ENCODE measurements around the gene CPNE1. TPM values are rescaled to one million over a fixed set of nuclear protein-coding genes. Genes with fewer than 3 reads are reported as not detected.

CPNE1 gene
- total RNA-seq, 6 donors from 2014 or later, result 48.8 to 210 (median 177) TPM

DNA sequence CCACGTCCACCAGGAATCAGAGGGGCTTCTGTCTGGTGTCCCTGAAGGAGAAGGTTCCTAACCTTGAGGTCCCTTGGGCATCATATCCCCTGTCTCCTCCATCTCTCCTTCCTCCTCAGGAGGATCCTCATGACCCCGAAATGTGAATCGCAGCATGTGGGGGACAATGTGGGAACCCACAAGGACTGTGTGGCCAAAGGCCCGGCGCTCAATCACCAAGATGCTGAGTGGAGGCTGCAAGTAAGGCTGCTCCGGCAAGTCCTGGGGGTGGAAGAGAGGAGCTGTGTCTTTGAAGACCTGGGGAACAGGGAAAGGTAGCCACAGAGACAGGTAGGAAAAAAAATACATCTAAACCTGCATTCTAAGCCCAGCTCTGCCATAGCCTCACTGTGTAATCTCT, 85.5 kb downstream of the CPNE1 start:
- DNase-seq, result no peak
- whole genome bisulfite sequencing, 2 donors, result 94 to 100% methylated on average over 5 to 6 of the region's 6 CpGs

DNA sequence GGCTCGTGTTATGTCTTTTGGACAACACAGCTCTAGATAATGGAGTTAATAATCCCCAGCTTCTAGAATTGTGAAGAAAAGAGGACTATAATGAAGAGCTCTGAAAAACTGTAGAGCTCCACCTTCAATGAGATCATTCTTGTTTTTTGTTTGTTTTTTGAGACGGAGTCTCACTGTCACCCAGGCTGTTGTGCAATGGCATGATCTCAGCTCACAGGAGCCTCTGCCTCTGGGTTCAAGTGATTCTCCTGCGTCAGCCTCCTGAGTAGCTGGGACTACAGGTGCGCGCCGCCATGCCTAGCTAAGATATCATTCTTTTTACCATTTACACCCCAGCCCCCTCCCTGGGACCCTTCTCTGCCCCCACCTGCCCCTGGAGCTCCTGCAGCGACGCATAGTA, 86.2 kb downstream of the CPNE1 start:
- Histone ChIP-seq H3K9me3 (no peaks in the 10 kb centered on the region), H3K4me1 (no peaks in the 10 kb centered on the region), H3K36me3 (no peaks in the 10 kb centered on the region), H3K4me3 (no peak overlapping the region), H3K27ac (no peak overlapping the region), H3K27me3 (no peaks in the 10 kb centered on the region)
- ATAC-seq (ENCODE audit: low FRiP score in 2 of 2) (no peak), DNase-seq (no peak)
- TF ChIP-seq, protein P1, sequence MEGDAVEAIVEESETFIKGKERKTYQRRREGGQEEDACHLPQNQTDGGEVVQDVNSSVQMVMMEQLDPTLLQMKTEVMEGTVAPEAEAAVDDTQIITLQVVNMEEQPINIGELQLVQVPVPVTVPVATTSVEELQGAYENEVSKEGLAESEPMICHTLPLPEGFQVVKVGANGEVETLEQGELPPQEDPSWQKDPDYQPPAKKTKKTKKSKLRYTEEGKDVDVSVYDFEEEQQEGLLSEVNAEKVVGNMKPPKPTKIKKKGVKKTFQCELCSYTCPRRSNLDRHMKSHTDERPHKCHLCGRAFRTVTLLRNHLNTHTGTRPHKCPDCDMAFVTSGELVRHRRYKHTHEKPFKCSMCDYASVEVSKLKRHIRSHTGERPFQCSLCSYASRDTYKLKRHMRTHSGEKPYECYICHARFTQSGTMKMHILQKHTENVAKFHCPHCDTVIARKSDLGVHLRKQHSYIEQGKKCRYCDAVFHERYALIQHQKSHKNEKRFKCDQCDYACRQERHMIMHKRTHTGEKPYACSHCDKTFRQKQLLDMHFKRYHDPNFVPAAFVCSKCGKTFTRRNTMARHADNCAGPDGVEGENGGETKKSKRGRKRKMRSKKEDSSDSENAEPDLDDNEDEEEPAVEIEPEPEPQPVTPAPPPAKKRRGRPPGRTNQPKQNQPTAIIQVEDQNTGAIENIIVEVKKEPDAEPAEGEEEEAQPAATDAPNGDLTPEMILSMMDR (IDR thresholded peaks at IDR 0.05), result no peak
- no peak for TF ChIP-seq EP300 (IDR thresholded peaks at IDR 0.05)
- no peak for TF ChIP-seq POLR2AphosphoS5 (IDR thresholded peaks at IDR 0.05)
- no peak for TF ChIP-seq POLR2A (IDR thresholded peaks at IDR 0.05)
- whole genome bisulfite sequencing, 2 donors, result 87 to 88% methylated on average over 8 of the region's 8 CpGs

More for the DNA sequence above, 85.5 kb downstream of the CPNE1 start:
- H3K36me3 ChIP-seq, result no peaks in the 10 kb centered on the region
- ATAC-seq (ENCODE audit: low FRiP score in 2 of 2), result no peak
- no peak overlapping the region for H3K4me3 ChIP-seq
- no peaks in the 10 kb centered on the region for H3K4me1 ChIP-seq
- no peaks in the 10 kb centered on the region for H3K27me3 ChIP-seq
- no peaks in the 10 kb centered on the region for H3K9me3 ChIP-seq
- no peak for TF ChIP-seq POLR2AphosphoS5 (IDR thresholded peaks at IDR 0.05)
- H3K27ac ChIP-seq, result no peak overlapping the region

DNA sequence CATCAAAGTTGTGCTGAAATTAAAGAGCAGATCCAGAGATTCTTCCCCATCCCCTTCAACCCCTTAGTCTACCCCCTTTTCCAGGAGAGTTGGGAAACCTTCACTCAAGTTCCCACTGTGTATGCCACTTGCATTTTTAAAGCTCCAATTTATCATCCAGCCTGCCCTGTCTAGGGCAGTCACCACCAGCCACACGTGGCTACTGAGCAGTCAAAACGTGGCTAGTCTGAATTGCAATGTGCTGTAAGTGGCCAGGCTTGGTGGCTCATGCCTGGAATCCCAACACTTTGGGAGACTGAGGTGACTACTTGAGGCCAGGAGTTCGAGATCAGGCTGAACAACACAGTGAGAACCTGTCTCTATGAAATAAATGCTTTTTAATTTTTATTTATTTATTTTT, 87.9 kb downstream of the CPNE1 start:
- Histone ChIP-seq H3K4me3 (no peak overlapping the region), H3K9me3 (peaks cover 0 to 10% (median 6%) of the 10 kb centered on the region in 4 donors), H3K4me1 (no peaks in the 10 kb centered on the region), H3K36me3 (no peaks in the 10 kb centered on the region), H3K27ac (no peak overlapping the region), H3K27me3 (no peaks in the 10 kb centered on the region)
- no peak for ATAC-seq (ENCODE audit: low FRiP score in 2 of 2)
- TF ChIP-seq EP300 (IDR thresholded peaks at IDR 0.05), result no peak
- TF ChIP-seq, protein P1 (IDR thresholded peaks at IDR 0.05), result no peak
- TF ChIP-seq POLR2AphosphoS5 (IDR thresholded peaks at IDR 0.05), result no peak
- TF ChIP-seq POLR2A (IDR thresholded peaks at IDR 0.05), result no peak
- WGBS, 2 donors, result 55 to 67% methylated on average over 3 of the region's 3 CpGs
- DNase-seq, result no peak

Small RNAs within 50 kb of the gene (small RNA-seq; reads per million reads assigned to genes)
- gene RNU6-759P (0 reads per million in 4 donors), gene RPL37P1 (0 reads per million in 4 donors)

Other genes starting within 250 kb of the CPNE1 start
- 1 to 10 TPM in 2 of 6 donors, under 1 TPM in 3, not detected in 1; 0.14 to 1.9 (median 0.59) TPM for gene GDF5, start 226.7 kb downstream of the CPNE1 start, total RNA-seq
- 10 to 100 TPM; 15.4 to 66.6 (median 29.6) TPM for gene CEP250, start 209.3 kb downstream of the CPNE1 start, total RNA-seq
- not detected for gene C20orf173, start 135.2 kb downstream of the CPNE1 start, total RNA-seq
- 100 to 1,000 TPM; 115 to 223 (median 179) TPM for gene ERGIC3, start 122.8 kb downstream of the CPNE1 start, total RNA-seq
- 10 to 100 TPM in 2 of 6 donors, 1 to 10 TPM in 4; 2.7 to 48.2 (median 4.8) TPM for gene SPAG4, start 49.1 kb downstream of the CPNE1 start, total RNA-seq
- gene RBM12, start within 50 bp of the CPNE1 start, total RNA-seq, result 10 to 100 TPM; 14.1 to 64.9 (median 31.4) TPM
- 10 to 100 TPM; 16.2 to 90.1 (median 22.6) TPM for gene NFS1, start 34.5 kb upstream of the CPNE1 start, total RNA-seq
- gene ROMO1, start 34.5 kb upstream of the CPNE1 start, total RNA-seq, result 100 to 1,000 TPM; 105 to 213 (median 134) TPM
- gene RBM39, start 77.4 kb upstream of the CPNE1 start, total RNA-seq, result 100 to 1,000 TPM; 220 to 925 (median 266) TPM
- gene PHF20, start 107.1 kb upstream of the CPNE1 start, total RNA-seq, result 10 to 100 TPM; 29.9 to 65.9 (median 42.5) TPM

All from upper lobe of left lung (tissue), 6 donors.